Neural progenitor cell (in vitro differentiated cells): ENCODE measurements around the gene IKBIP. TPM values are rescaled to one million over a fixed set of nuclear protein-coding genes. Genes with fewer than 3 reads are reported as not detected.

Experiments
- DNase-seq: peaks from one replicate; pipeline ENCODE4 v3.0.0-alpha.2; 2016; ENCODE audit warnings: low spot score
- H2AFZ ChIP-seq: fragments of 200-600 bp; sonication (generic); replicated peaks from 2 replicates; pipeline ENCODE4 v1.6.1; 2016; ENCODE audit warnings: antibody characterized with exemption
- H3F3A ChIP-seq: fragments of 200-600 bp; sonication (generic); 2 replicates; pipeline ENCODE4 v1.6.1; 2016; ENCODE audit warnings: antibody characterized with exemption, low read depth
- H3K27ac ChIP-seq: fragments of 200-600 bp; sonication (generic); 2 replicates; pipeline ENCODE4 v1.5.1; 2016; ENCODE audit warnings: mild to moderate bottlenecking
- H3K27me3 ChIP-seq: fragments of 200-600 bp; sonication (generic); 2 replicates; pipeline ENCODE4 v1.6.1; 2016; ENCODE audit warnings: mild to moderate bottlenecking, moderate library complexity
- H3K36me3 ChIP-seq: fragments of 200-600 bp; sonication (generic); 2 replicates; pipeline ENCODE4 v1.5.1; 2016
- H3K4me1 ChIP-seq: fragments of 200-600 bp; sonication (generic); 2 replicates; pipeline ENCODE4 v1.6.1; 2016; ENCODE audit warnings: mixed run types
- H3K4me2 ChIP-seq: fragments of 200-600 bp; sonication (generic); 2 replicates; pipeline ENCODE4 v1.6.1; 2016
- H3K4me3 ChIP-seq: fragments of 200-600 bp; sonication (generic); 2 replicates; pipeline ENCODE4 v1.5.1; 2016
- H3K79me2 ChIP-seq: fragments of 200-600 bp; sonication (generic); 2 replicates; pipeline ENCODE4 v1.6.1; 2016; ENCODE audit warnings: low read depth
- H3K9ac ChIP-seq: fragments of 200-600 bp; sonication (generic); 2 replicates; pipeline ENCODE4 v1.6.1; 2016
- H3K9me3 ChIP-seq: fragments of 200-600 bp; sonication (generic); 2 replicates; pipeline ENCODE4 v1.5.1; 2016; ENCODE audit warnings: low read depth
- H4K20me1 ChIP-seq: fragments of 200-600 bp; sonication (generic); 2 replicates; pipeline ENCODE4 v1.6.1; 2016; ENCODE audit warnings: low read depth
- H3K27ac Mint-ChIP-seq: 3 replicates; pipeline ENCODE4 v1.8.0; 2021; ENCODE audit warnings: mixed read lengths
- H3K27me3 Mint-ChIP-seq: 2 replicates; pipeline ENCODE4 v1.8.0; 2022; ENCODE audit warnings: low read depth, mild to moderate bottlenecking, inconsistent platforms, moderate library complexity, mixed read lengths; ENCODE audit not compliant: insufficient read depth
- H3K36me3 Mint-ChIP-seq: 3 replicates; pipeline ENCODE4 v1.8.0; 2021; ENCODE audit warnings: mixed read lengths
- H3K4me1 Mint-ChIP-seq: 3 replicates; pipeline ENCODE4 v1.8.0; 2021; ENCODE audit warnings: mixed read lengths
- H3K4me3 Mint-ChIP-seq: 3 replicates; pipeline ENCODE4 v1.8.0; 2021; ENCODE audit warnings: mild to moderate bottlenecking, moderate library complexity, mixed read lengths
- H3K9me3 Mint-ChIP-seq: 3 replicates; pipeline ENCODE4 v1.8.0; 2020; ENCODE audit warnings: mixed read lengths
- EZH2 ChIP-seq: fragments of 200-600 bp; sonication (generic); IDR thresholded peaks from 2 replicates; pipeline ENCODE4 v1.6.1; 2017; ENCODE audit warnings: antibody characterized with exemption, mild to moderate bottlenecking, moderate library complexity
- EZH2phosphoT487 ChIP-seq: fragments of 200-600 bp; sonication (generic); IDR thresholded peaks from 2 replicates; pipeline ENCODE4 v1.6.1; 2017; ENCODE audit warnings: antibody characterized with exemption
- total RNA-seq: library from RNA; depleted of rRNA; stranded (reverse); fragments of >200 nt; gene quantifications from 2 replicates; pipeline ENCODE4 v1.2.3, GENCODE V29; 2015; ENCODE audit warnings: low replicate concordance
- TF ChIP-seq, protein P1 (sequence below): fragments of 200-600 bp; sonication (generic); IDR thresholded peaks from 2 replicates; pipeline ENCODE4 v1.5.1; 2017; ENCODE audit warnings: antibody characterized with exemption, mild to moderate bottlenecking

IKBIP gene
- total RNA-seq, 1 donor from 2014 or later = 51.6 TPM

DNA sequence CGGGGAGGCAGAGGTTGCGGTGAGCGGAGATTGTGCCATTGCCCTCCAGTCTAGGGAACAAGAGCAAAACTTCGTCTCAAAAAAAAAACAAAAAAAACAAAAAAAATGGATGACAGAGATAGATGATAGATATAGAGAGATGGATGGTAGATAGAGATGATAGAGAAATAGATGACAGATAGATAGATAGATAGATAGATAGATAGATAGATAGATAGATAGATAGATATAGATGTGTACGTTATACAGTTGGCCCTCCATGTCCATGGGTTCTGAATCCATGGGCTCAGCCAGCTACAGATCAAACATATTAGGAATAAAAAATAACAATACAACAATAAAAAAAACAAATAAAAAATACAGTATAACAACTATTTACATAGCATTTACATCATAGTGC is 63.9 kb downstream of the IKBIP start:
- Histone ChIP-seq H3K4me2 (no peak overlapping the region), H4K20me1 (no peaks in the 10 kb centered on the region), H3K4me1 (no peaks in the 10 kb centered on the region), H3K27me3 (no peaks in the 10 kb centered on the region), H3K9ac (no peak overlapping the region), H3K36me3 (no peaks in the 10 kb centered on the region), H2AFZ (no peak overlapping the region), H3F3A (no peaks in the 10 kb centered on the region), H3K4me3 (no peak overlapping the region), H3K79me2 (no peaks in the 10 kb centered on the region), H3K27ac (no peak overlapping the region), H3K9me3 (no peaks in the 10 kb centered on the region)
- Mint-ChIP-seq H3K27ac (no peak overlapping the region), H3K27me3 (no peaks in the 10 kb centered on the region), H3K4me3 (no peak overlapping the region), H3K36me3 (no peaks in the 10 kb centered on the region), H3K4me1 (no peaks in the 10 kb centered on the region), H3K9me3 (no peaks in the 10 kb centered on the region)
- DNase-seq = no peak
- TF ChIP-seq, protein P1, sequence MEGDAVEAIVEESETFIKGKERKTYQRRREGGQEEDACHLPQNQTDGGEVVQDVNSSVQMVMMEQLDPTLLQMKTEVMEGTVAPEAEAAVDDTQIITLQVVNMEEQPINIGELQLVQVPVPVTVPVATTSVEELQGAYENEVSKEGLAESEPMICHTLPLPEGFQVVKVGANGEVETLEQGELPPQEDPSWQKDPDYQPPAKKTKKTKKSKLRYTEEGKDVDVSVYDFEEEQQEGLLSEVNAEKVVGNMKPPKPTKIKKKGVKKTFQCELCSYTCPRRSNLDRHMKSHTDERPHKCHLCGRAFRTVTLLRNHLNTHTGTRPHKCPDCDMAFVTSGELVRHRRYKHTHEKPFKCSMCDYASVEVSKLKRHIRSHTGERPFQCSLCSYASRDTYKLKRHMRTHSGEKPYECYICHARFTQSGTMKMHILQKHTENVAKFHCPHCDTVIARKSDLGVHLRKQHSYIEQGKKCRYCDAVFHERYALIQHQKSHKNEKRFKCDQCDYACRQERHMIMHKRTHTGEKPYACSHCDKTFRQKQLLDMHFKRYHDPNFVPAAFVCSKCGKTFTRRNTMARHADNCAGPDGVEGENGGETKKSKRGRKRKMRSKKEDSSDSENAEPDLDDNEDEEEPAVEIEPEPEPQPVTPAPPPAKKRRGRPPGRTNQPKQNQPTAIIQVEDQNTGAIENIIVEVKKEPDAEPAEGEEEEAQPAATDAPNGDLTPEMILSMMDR = no peak
- TF ChIP-seq EZH2phosphoT487 (no peak), EZH2 (no peak)

DNA sequence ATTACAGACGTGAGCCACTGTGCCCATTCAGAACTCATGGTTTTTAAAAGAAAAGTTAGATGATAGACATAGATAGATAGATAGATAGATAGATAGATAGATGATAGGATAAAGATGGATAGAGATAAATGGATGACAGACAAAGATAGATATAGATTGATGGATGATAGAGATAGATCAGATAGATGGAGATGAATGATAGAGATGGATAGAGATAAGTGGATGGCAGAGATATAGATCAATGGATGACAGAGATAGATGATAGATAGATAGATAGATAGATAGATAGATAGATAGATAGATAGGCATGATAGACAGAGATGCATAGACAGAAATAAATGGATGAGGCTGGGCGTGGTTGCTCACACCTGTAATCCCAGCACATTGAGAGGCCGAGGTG is 64.8 kb downstream of the IKBIP start:
- no peak for DNase-seq
- Mint-ChIP-seq H3K27me3 (no peaks in the 10 kb centered on the region), H3K9me3 (no peaks in the 10 kb centered on the region), H3K4me1 (no peaks in the 10 kb centered on the region), H3K36me3 (no peaks in the 10 kb centered on the region), H3K4me3 (no peak overlapping the region), H3K27ac (no peak overlapping the region)
- H3K9me3 ChIP-seq = no peaks in the 10 kb centered on the region
- no peaks in the 10 kb centered on the region for H4K20me1 ChIP-seq
- no peaks in the 10 kb centered on the region for H3K79me2 ChIP-seq
- no peak for TF ChIP-seq EZH2phosphoT487
- no peak for TF ChIP-seq EZH2
- TF ChIP-seq, protein P1 = no peak
- H3K27ac ChIP-seq = no peak overlapping the region
- H3F3A ChIP-seq = no peaks in the 10 kb centered on the region
- no peak overlapping the region for H2AFZ ChIP-seq
- no peaks in the 10 kb centered on the region for H3K36me3 ChIP-seq
- no peaks in the 10 kb centered on the region for H3K4me1 ChIP-seq
- no peaks in the 10 kb centered on the region for H3K27me3 ChIP-seq
- no peak overlapping the region for H3K4me3 ChIP-seq
- H3K4me2 ChIP-seq = no peak overlapping the region
- no peak overlapping the region for H3K9ac ChIP-seq

DNA sequence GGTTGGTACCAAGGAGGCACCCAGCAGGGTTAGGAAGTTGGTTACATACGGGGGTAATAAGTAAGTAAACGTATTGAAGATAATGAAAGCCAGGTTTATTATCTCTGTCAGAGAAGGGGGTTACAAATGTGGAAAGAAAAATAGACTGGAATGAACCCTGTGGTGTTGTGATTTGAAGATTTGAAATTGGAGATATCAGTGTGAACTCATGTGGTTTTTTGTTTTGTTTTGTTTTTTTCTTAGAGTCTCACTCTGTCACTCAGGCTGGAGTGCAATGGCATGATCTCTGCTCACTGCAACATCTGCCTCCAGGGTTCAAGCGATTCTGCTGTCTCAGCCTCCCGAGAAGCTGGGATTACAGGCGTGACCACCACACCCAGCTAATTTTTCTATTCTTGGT is 65.2 kb downstream of the IKBIP start:
- H3K27me3 Mint-ChIP-seq = no peaks in the 10 kb centered on the region
- Histone ChIP-seq H3K79me2 (no peaks in the 10 kb centered on the region), H2AFZ (no peak overlapping the region), H3F3A (no peaks in the 10 kb centered on the region), H3K36me3 (no peaks in the 10 kb centered on the region), H4K20me1 (no peaks in the 10 kb centered on the region), H3K9me3 (no peaks in the 10 kb centered on the region), H3K9ac (no peak overlapping the region), H3K4me1 (no peaks in the 10 kb centered on the region), H3K27ac (no peak overlapping the region), H3K4me2 (no peak overlapping the region), H3K4me3 (no peak overlapping the region), H3K27me3 (no peaks in the 10 kb centered on the region)
- H3K36me3 Mint-ChIP-seq = no peaks in the 10 kb centered on the region
- H3K4me3 Mint-ChIP-seq = no peak overlapping the region
- H3K27ac Mint-ChIP-seq = no peak overlapping the region
- no peaks in the 10 kb centered on the region for H3K4me1 Mint-ChIP-seq
- no peak for DNase-seq
- H3K9me3 Mint-ChIP-seq = no peaks in the 10 kb centered on the region
- TF ChIP-seq EZH2 (no peak), EZH2phosphoT487 (no peak)
- TF ChIP-seq, protein P1 = no peak
